ENCODE results near the gene ZNF132.
A peak's percentile ranks its signal among the peaks of the same experiment; 100 is the strongest.
"Not testable (repeated sequence)": the region's sequence is repeated elsewhere in the genome, so short reads cannot be mapped to it uniquely, and the experiment has no call there.

ZNF132 gene

DNA sequence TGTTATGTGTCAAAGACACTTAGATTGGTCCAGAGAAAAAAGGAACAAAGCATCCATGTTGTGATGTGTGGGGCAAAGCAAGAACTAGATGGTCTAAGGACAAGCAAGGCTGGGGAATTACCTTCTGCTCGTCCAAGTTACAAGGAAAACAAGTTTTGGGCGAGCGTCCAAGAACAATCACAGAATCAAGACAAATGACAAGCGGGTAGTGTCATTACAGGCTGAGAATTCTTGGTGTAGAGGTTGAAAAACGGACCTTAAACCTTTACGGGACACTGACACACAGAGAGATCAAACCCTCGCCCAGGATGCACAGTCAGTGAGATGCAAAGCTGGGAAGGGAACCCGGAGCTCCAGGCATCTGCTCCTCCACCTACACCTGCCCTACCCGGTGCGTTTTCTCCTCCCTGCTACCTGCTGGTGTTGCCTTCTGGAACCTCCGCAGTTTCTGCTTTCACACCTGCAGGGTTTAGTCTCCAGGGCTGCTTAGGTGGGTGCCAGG, 11.0 kb upstream of the ZNF132 start:
- no peak for TF ChIP-seq CTCF (IDR thresholded peaks at IDR 0.05)
- DNase-seq: no peak
- H3K9me3 Mint-ChIP-seq: peaks cover 47% of the 10 kb centered on the region

GRCh38 chr19:58449980-58450379, 10.0 kb upstream of the ZNF132 start:
- not testable (repeated sequence) for H3K4me3 Mint-ChIP-seq, DNase-seq, H3K27ac Mint-ChIP-seq
- H3K4me1 Mint-ChIP-seq: peaks cover 21% of the 10 kb centered on the region
- peaks cover 77% of the 10 kb centered on the region for H3K27me3 Mint-ChIP-seq (ENCODE audit: low read depth, poor library complexity)
- H3K36me3 Mint-ChIP-seq (ENCODE audit: low read depth): peaks cover 12% of the 10 kb centered on the region
- peaks cover 47% of the 10 kb centered on the region for H3K9me3 Mint-ChIP-seq

More for the DNA sequence above, 11.0 kb upstream of the ZNF132 start:
- peak overlapping the region; percentile 68 for H3K27ac Mint-ChIP-seq
- H3K36me3 Mint-ChIP-seq (ENCODE audit: low read depth): peaks cover 12% of the 10 kb centered on the region
- H3K4me3 Mint-ChIP-seq: peak overlapping the region; percentile 93
- H3K4me1 Mint-ChIP-seq: peaks cover 21% of the 10 kb centered on the region
- H3K27me3 Mint-ChIP-seq (ENCODE audit: low read depth, poor library complexity): peaks cover 67% of the 10 kb centered on the region

GRCh38 chr19:58448860-58449259, 8.9 kb upstream of the ZNF132 start:
- H3K27ac Mint-ChIP-seq, H3K4me3 Mint-ChIP-seq, DNase-seq: not testable (repeated sequence)
- Mint-ChIP-seq H3K4me1 (peaks cover 21% of the 10 kb centered on the region), H3K9me3 (peaks cover 57% of the 10 kb centered on the region), H3K27me3 (ENCODE audit: low read depth, poor library complexity) (peaks cover 81% of the 10 kb centered on the region), H3K36me3 (ENCODE audit: low read depth) (peaks cover 12% of the 10 kb centered on the region)

- H3K4me1 Mint-ChIP-seq: peaks cover 13% of the 10 kb centered on the region
- H3K4me3 Mint-ChIP-seq, DNase-seq, H3K27ac Mint-ChIP-seq: not testable (repeated sequence)
- H3K27me3 Mint-ChIP-seq (ENCODE audit: low read depth, poor library complexity): peaks cover 73% of the 10 kb centered on the region
- H3K36me3 Mint-ChIP-seq (ENCODE audit: low read depth): peaks cover 37% of the 10 kb centered on the region
- peaks cover 74% of the 10 kb centered on the region for H3K9me3 Mint-ChIP-seq
Measured at GRCh38 chr19:58442986-58443385, 3.0 kb upstream of the ZNF132 start.

DNA sequence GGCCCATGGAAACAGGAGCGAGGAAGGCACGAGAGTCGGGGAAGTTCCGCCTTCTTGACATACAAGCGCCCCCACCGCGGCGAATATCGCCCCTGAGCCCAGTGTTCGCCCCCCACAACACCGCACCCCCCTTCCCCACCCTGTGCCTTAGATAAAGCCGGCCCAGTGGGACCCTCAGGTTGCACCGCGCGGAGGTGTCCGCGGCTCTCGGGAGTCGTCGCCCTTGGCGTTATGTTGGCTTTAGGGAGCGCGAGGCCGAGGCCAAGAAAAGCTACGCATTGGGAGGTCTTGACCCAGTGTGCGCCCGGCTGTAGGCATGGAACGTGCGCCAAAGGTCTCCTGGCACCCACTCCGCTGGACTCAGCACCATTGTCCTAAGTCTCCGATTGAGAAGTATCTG, 603 bp upstream of the ZNF132 start:
- Mint-ChIP-seq H3K4me3 (peak overlapping the region; percentile 90), H3K4me1 (peaks cover 13% of the 10 kb centered on the region), H3K36me3 (ENCODE audit: low read depth) (peaks cover 57% of the 10 kb centered on the region), H3K9me3 (peaks cover 83% of the 10 kb centered on the region), H3K27ac (peak overlapping the region; percentile 64), H3K27me3 (ENCODE audit: low read depth, poor library complexity) (peaks cover 52% of the 10 kb centered on the region)
- no peak for DNase-seq
- no peak for TF ChIP-seq CTCF (IDR thresholded peaks at IDR 0.05)

GRCh38 chr19:58434217-58434616, 5.7 kb downstream of the ZNF132 start:
- no peak for DNase-seq
- Mint-ChIP-seq H3K36me3 (ENCODE audit: low read depth) (peaks cover 97% of the 10 kb centered on the region), H3K4me1 (peaks cover 2% of the 10 kb centered on the region), H3K27me3 (ENCODE audit: low read depth, poor library complexity) (peaks cover 8% of the 10 kb centered on the region), H3K9me3 (peaks cover 100% of the 10 kb centered on the region), H3K4me3 (no peak overlapping the region), H3K27ac (no peak overlapping the region)
- no peak for TF ChIP-seq CTCF (IDR thresholded peaks at IDR 0.05)

DNA sequence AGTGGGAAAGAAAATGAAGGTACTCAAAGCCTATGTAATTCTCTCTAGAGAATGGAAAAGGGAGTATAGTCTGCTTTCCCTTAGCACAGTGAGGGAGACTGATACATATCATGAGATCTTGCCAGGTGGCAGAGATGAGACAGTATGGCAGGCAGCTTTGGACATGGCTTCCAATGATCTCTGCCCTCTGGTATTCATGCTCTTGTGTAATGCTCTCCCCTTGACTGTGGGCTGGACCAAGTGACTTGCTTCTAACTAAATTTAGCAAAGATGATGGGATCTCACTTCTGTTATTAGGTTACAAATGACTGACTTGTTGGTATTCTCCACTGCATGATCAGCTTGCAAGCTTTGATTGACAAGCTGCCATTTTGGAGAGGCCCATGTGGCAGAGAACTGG, 10.2 kb downstream of the ZNF132 start:
- no peak overlapping the region for H3K4me3 Mint-ChIP-seq
- H3K27me3 Mint-ChIP-seq (ENCODE audit: low read depth, poor library complexity): peaks cover 13% of the 10 kb centered on the region
- DNase-seq: no peak
- H3K27ac Mint-ChIP-seq: no peak overlapping the region
- no peak for TF ChIP-seq CTCF (IDR thresholded peaks at IDR 0.05)
- peaks cover 95% of the 10 kb centered on the region for H3K9me3 Mint-ChIP-seq
- H3K36me3 Mint-ChIP-seq (ENCODE audit: low read depth): peaks cover 88% of the 10 kb centered on the region
- no peaks in the 10 kb centered on the region for H3K4me1 Mint-ChIP-seq
